ENCODE results near the gene DBX1. TPM values are rescaled to one million over a fixed set of nuclear protein-coding genes. Genes with fewer than 3 reads are reported as not detected.
A peak's percentile ranks its signal among the peaks of the same experiment; 100 is the strongest.

The DBX1 gene
- total RNA-seq, 4 donors from 2014 or later, result not detected

DNA sequence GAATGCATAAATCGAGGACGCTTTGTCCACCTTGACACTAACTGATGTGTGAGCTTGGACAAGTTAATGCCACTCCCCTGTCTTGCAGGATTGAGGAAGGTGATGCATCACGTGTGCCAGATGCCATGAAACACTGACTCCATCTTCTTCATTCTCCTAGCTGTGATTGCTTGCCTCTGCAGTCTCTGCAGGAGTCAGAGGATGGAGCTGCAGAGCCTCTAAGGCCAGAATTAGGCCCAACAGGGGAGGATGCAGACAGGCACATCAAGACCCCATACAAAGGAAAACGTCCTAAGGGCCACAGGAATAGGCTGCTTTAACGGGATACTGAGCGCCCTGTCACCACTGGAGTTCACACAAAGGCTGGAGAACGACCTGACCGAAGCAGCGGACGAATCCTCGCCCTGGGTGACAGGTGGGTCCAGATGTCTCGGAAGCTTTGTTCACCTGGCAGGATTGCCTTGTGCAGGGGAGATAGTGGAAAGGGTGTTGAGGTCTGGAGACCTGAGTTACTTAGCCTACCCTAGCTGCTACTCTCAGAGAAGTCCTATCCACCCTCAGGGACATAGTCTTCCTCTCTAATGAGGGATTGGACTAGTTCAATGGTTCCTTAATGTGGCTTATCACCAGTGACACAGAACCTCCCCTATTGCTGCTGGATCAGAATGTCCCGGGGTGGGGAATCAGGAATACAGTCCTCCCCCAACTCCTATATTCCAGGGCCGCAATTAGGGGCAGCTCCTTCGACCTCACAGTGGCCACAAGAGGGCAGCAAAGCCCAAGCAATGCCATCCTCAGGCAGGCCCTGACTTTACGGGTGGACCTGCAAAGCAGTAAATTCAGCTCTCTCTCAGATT lies 32.4 kb downstream of the DBX1 start:
- Histone ChIP-seq H3K4me1 (peaks cover 8 to 14% (median 12%) of the 10 kb centered on the region in 4 donors), H3K27ac (replicated peaks in 1 of 4) (no peak overlapping the region), H3K36me3 (no peaks in the 10 kb centered on the region), H3K9me3 (no peaks in the 10 kb centered on the region), H3K4me3 (no peak overlapping the region), H3K27me3 (no peaks in the 10 kb centered on the region)
- intact Hi-C loops (cut with DNase I), result loop anchor here (5.0 kb wide), 1 partner anchor 224 kb away; no protein-coding TSS in a partner anchor
- peak; percentile 76 to 91 (median 80) for TF ChIP-seq CTCF (IDR thresholded peaks at IDR 0.05)
- TF ChIP-seq POLR2A (IDR thresholded peaks at IDR 0.05; ENCODE audit: low read depth), result no peak
- WGBS, result 70% methylated on average over 16 of the region's 16 CpGs
- no peak for DNase-seq (ENCODE audit: extremely low spot score)

GRCh38 chr11:20126724-20127123 lies 33.6 kb downstream of the DBX1 start:
- DNase-seq (ENCODE audit: extremely low spot score), result no peak
- TF ChIP-seq CTCF (IDR thresholded peaks at IDR 0.05) (no peak), POLR2AphosphoS5 (IDR thresholded peaks at IDR 0.05) (no peak), EP300 (IDR thresholded peaks at IDR 0.05) (no peak), POLR2A (IDR thresholded peaks at IDR 0.05; ENCODE audit: low read depth) (no peak)
- WGBS, result 89% methylated on average over 8 of the region's 8 CpGs
- intact Hi-C loops (cut with DNase I), result loop anchor here (5.0 kb wide), 1 partner anchor 226 kb away; no protein-coding TSS in a partner anchor
- Histone ChIP-seq H3K27me3 (no peaks in the 10 kb centered on the region), H3K4me3 (no peak overlapping the region), H3K4me1 (peaks cover 2 to 3% (median 3%) of the 10 kb centered on the region in 4 donors), H3K27ac (replicated peaks in 1 of 4) (no peak overlapping the region), H3K9me3 (no peaks in the 10 kb centered on the region), H3K36me3 (no peaks in the 10 kb centered on the region)

GRCh38 chr11:20125927-20126326 lies 34.3 kb downstream of the DBX1 start:
- no peaks in the 10 kb centered on the region for H3K9me3 ChIP-seq
- intact Hi-C loops (cut with DNase I), result loop anchor here (5.0 kb wide), 1 partner anchor 226 kb away; no protein-coding TSS in a partner anchor
- no peak for DNase-seq (ENCODE audit: extremely low spot score)
- TF ChIP-seq POLR2AphosphoS5 (IDR thresholded peaks at IDR 0.05) (no peak), CTCF (IDR thresholded peaks at IDR 0.05) (no peak), POLR2A (IDR thresholded peaks at IDR 0.05; ENCODE audit: low read depth) (no peak)
- H3K27ac ChIP-seq (replicated peaks in 1 of 4), result no peak overlapping the region
- H3K36me3 ChIP-seq, result peaks cover 0 to 3% (median 0%) of the 10 kb centered on the region in 4 donors
- H3K4me1 ChIP-seq, result no peaks in the 10 kb centered on the region
- no peak overlapping the region for H3K4me3 ChIP-seq
- WGBS, result 58% methylated on average over 6 of the region's 6 CpGs
- no peaks in the 10 kb centered on the region for H3K27me3 ChIP-seq

DNA sequence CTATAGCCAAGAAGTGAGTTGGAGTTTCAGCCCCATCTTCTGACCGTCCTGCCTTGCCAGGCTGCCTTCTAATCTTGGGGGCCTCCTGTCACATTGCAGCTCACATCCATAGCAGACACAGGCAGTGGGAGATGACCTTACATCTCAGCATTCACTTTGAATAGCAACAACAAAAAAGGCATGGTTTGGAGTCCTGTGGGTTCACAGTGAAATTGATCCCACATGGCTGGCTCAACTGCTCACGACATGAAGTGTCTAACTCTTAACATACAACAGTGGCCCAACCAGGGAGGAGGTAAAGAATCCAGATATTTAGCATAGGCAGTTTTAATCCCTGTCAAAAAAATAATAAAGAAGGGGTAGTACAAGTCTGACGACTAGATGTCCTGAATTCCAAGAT lies 38.1 kb downstream of the DBX1 start:
- Histone ChIP-seq H3K36me3 (peaks cover 16 to 41% (median 28%) of the 10 kb centered on the region in 4 donors), H3K4me1 (peaks cover 0 to 7% (median 5%) of the 10 kb centered on the region in 4 donors), H3K9me3 (no peaks in the 10 kb centered on the region), H3K27ac (replicated peaks in 1 of 4) (no peak overlapping the region), H3K4me3 (no peak overlapping the region), H3K27me3 (no peaks in the 10 kb centered on the region)
- intact Hi-C loops (cut with DNase I), result no loop called here
- DNase-seq (ENCODE audit: extremely low spot score), result no peak
- WGBS, result 81% methylated on average over 3 of the region's 3 CpGs
- no peak for TF ChIP-seq POLR2AphosphoS5 (IDR thresholded peaks at IDR 0.05)
- TF ChIP-seq CTCF (IDR thresholded peaks at IDR 0.05), result no peak
- TF ChIP-seq POLR2A (IDR thresholded peaks at IDR 0.05; ENCODE audit: low read depth), result no peak
- TF ChIP-seq EP300 (IDR thresholded peaks at IDR 0.05), result no peak

All from esophagus muscularis mucosa (tissue), 4 donors.